CD14-positive monocyte (primary cell): ENCODE results near the gene ALOX12B. TPM values are rescaled to one million over a fixed set of nuclear protein-coding genes. Genes with fewer than 3 reads are reported as not detected.

ENCODE experiments used
- DNase-seq, 3 donors: peaks; one replicate each; pipeline ENCODE4 v3.0.0-alpha.2; 2011 to 2022
- H2AFZ ChIP-seq: 2 replicates; pipeline ENCODE4 v1.6.0; 2012; ENCODE audit warnings: mild to moderate bottlenecking, low read depth, low read length, inconsistent platforms; ENCODE audit not compliant: insufficient read depth, poor library complexity, severe bottlenecking
- H3K27ac ChIP-seq, 2 donors: 1 replicate in 1 of 2; 2 replicates in 1 of 2; pipeline ENCODE4 v1.5.1; 2012 to 2013; ENCODE audit warnings: low read length in 2 of 2, control low read depth in 1 of 2, inconsistent platforms in 1 of 2, low read depth in 1 of 2, mild to moderate bottlenecking in 1 of 2
- H3K27me3 ChIP-seq, 2 donors: one replicate each; pipeline versions ENCODE4 v1.6.0 to v1.6.1; 2011 to 2013; ENCODE audit warnings: low read length in 2 of 2; ENCODE audit not compliant: control insufficient read depth in 2 of 2, insufficient read depth in 2 of 2
- H3K36me3 ChIP-seq, 2 donors: replicated peaks in 1 of 2; 1 replicate in 1 of 2; 2 replicates in 1 of 2; pipeline versions ENCODE4 v1.5.1 to v1.6.1; 2012 to 2013; ENCODE audit warnings: low read length in 2 of 2, control low read depth in 1 of 2, inconsistent platforms in 1 of 2, mild to moderate bottlenecking in 1 of 2; ENCODE audit not compliant: insufficient read depth in 2 of 2, control insufficient read depth in 1 of 2
- H3K4me1 ChIP-seq, 2 donors: 1 replicate in 1 of 2; 2 replicates in 1 of 2; pipeline versions ENCODE4 v1.5.1 to v1.6.1; 2012 to 2013; ENCODE audit warnings: low read length in 2 of 2, control low read depth in 1 of 2, inconsistent platforms in 1 of 2, mild to moderate bottlenecking in 1 of 2, moderate library complexity in 1 of 2; ENCODE audit not compliant: insufficient read depth in 2 of 2, control insufficient read depth in 1 of 2
- H3K4me2 ChIP-seq: replicated peaks from 2 replicates; pipeline ENCODE3; 2012; ENCODE audit warnings: low read length, moderate library complexity, mild to moderate bottlenecking; ENCODE audit not compliant: poor library complexity, severe bottlenecking; ENCODE audit errors: extremely low read depth
- H3K4me3 ChIP-seq, 3 experiments: fragments of 200-600 bp in 1 of 3; sonication (generic) in 1 of 3; replicated peaks in 1 of 3; 1 replicate in 2 of 3; 2 replicates in 1 of 3; pipeline ENCODE4 v1.5.1; 2011 to 2013; ENCODE audit warnings: low read length in 3 of 3, mild to moderate bottlenecking in 3 of 3, control low read depth in 2 of 3, low read depth in 2 of 3, inconsistent platforms in 1 of 3, moderate library complexity in 1 of 3
- H3K79me2 ChIP-seq: 2 replicates; pipeline ENCODE4 v1.6.0; 2012; ENCODE audit warnings: mild to moderate bottlenecking, control low read depth, inconsistent platforms, low read length, moderate library complexity; ENCODE audit not compliant: insufficient read depth
- H3K9ac ChIP-seq: 2 replicates; pipeline ENCODE4 v1.6.0; 2017; ENCODE audit warnings: low read length, mild to moderate bottlenecking; ENCODE audit not compliant: insufficient read depth, poor library complexity, severe bottlenecking
- H3K9me3 ChIP-seq, 2 donors: replicated peaks in 1 of 2; 1 replicate in 1 of 2; 2 replicates in 1 of 2; pipeline versions ENCODE4 v1.5.1 to v1.6.1; 2012 to 2013; ENCODE audit warnings: low read length in 2 of 2, control low read depth in 1 of 2; ENCODE audit not compliant: control insufficient read depth in 1 of 2, insufficient read depth in 1 of 2
- H4K20me1 ChIP-seq: 2 replicates; pipeline ENCODE4 v1.6.0; 2012; ENCODE audit warnings: mild to moderate bottlenecking, low read length, control low read depth, moderate library complexity; ENCODE audit not compliant: insufficient read depth
- H3K27ac Mint-ChIP-seq, 7 donors: one replicate each; pipeline ENCODE4 v1.8.0; 2020; ENCODE audit warnings: mild to moderate bottlenecking in 7 of 7, mixed read lengths in 7 of 7, moderate library complexity in 6 of 7, inconsistent platforms in 2 of 7
- H3K27me3 Mint-ChIP-seq, 3 donors: one replicate each; pipeline ENCODE4 v1.8.0; 2021 to 2022; ENCODE audit warnings: low read depth in 3 of 3, mild to moderate bottlenecking in 3 of 3, mixed read lengths in 3 of 3, moderate library complexity in 3 of 3, inconsistent platforms in 1 of 3
- H3K36me3 Mint-ChIP-seq, 2 donors: one replicate each; pipeline ENCODE4 v1.8.0; 2020; ENCODE audit warnings: mixed read lengths in 2 of 2, inconsistent platforms in 1 of 2, mild to moderate bottlenecking in 1 of 2
- H3K4me1 Mint-ChIP-seq: one replicate; pipeline ENCODE4 v1.8.0; 2020; ENCODE audit warnings: mild to moderate bottlenecking, mixed read lengths
- H3K4me3 Mint-ChIP-seq, 2 donors: one replicate each; pipeline ENCODE4 v1.8.0; 2020; ENCODE audit warnings: mild to moderate bottlenecking in 2 of 2, mixed read lengths in 2 of 2, moderate library complexity in 1 of 2
- H3K9me3 Mint-ChIP-seq, 7 donors: one replicate each; pipeline ENCODE4 v1.8.0; 2020 to 2022; ENCODE audit warnings: mixed read lengths in 7 of 7, mild to moderate bottlenecking in 6 of 7, moderate library complexity in 6 of 7, inconsistent platforms in 2 of 7
- WGBS: methylation state at CpG from one replicate; pipeline ENCODE4 v1.1.5; 2013; ENCODE audit warnings: missing lambda C conversion rate; ENCODE audit not compliant: insufficient coverage; 5-methylcytosine and 5-hydroxymethylcytosine counted together
- intact Hi-C, 2 donors: fragments of 100-400 bp; cut with micrococcal nuclease; formaldehyde crosslinking; loops; one replicate each; pipeline versions ENCODE4 v1.15.0 to v1.15.1; 2023
- polyA plus RNA-seq, 3 donors: library from polyadenylated mRNA; depleted of rRNA in 1 of 3; unstranded in 2 of 3; stranded (reverse) in 1 of 3; fragments of 300-500 nt in 2 of 3; fragments of >200 nt in 1 of 3; fragmentation: Illumina TruSeq in 2 of 3; gene quantifications; 1 replicate in 2 of 3; 2 replicates in 1 of 3; pipeline ENCODE4 v1.2.3, GENCODE V29; 2012 to 2021
- TF ChIP-seq, protein P1 (sequence below): fragments of 200-600 bp; IDR thresholded peaks from one replicate; pipeline ENCODE4 v1.8.0; 2022; ENCODE audit warnings: antibody characterized with exemption, mild to moderate bottlenecking

Gene ALOX12B
- polyA plus RNA-seq, 3 donors, result not detected

DNA sequence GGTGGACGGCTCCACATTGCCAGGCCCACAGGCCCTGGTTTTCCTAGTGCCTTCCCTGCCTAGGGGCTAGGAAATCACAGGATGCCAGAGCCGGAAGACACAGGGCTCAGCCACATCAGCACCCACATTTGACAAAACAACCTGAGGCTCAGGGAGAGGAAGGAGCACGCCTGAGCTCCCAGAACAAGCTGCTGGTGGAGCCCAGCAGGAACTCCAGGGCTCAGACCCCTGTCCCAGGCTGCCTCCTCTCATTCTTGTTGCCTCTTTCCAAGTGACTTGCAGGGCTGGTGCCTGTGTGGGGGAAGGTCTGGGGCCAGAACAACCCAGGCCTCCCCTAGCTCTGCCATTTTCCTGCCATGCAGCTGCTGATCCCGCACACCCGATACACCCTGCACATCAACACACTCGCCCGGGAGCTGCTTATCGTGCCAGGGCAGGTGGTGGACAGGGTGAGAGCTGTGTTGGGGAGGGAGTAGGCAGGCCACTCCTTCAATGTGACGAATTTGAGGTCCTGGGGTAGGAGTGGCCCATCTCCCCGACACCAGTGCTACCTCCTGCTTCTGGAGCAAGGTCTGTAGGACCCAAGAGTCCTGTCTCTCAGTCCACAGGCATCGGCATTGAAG is 41.1 kb downstream of the ALOX12B start:
- Mint-ChIP-seq H3K9me3 (no peaks in the 10 kb centered on the region), H3K36me3 (peaks cover 11 to 15% of the 10 kb centered on the region in 2 donors), H3K4me1 (peaks cover 26% of the 10 kb centered on the region), H3K4me3 (no peak overlapping the region), H3K27me3 (peaks cover 0 to 4% (median 3%) of the 10 kb centered on the region in 3 donors), H3K27ac (no peak overlapping the region)
- H3K36me3 ChIP-seq, result peaks cover 0 to 2% of the 10 kb centered on the region in 2 donors
- H3K79me2 ChIP-seq, result no peaks in the 10 kb centered on the region
- TF ChIP-seq, protein P1, sequence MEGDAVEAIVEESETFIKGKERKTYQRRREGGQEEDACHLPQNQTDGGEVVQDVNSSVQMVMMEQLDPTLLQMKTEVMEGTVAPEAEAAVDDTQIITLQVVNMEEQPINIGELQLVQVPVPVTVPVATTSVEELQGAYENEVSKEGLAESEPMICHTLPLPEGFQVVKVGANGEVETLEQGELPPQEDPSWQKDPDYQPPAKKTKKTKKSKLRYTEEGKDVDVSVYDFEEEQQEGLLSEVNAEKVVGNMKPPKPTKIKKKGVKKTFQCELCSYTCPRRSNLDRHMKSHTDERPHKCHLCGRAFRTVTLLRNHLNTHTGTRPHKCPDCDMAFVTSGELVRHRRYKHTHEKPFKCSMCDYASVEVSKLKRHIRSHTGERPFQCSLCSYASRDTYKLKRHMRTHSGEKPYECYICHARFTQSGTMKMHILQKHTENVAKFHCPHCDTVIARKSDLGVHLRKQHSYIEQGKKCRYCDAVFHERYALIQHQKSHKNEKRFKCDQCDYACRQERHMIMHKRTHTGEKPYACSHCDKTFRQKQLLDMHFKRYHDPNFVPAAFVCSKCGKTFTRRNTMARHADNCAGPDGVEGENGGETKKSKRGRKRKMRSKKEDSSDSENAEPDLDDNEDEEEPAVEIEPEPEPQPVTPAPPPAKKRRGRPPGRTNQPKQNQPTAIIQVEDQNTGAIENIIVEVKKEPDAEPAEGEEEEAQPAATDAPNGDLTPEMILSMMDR, result no peak
- no peaks in the 10 kb centered on the region for H3K9me3 ChIP-seq
- peak in 1 of 3 donors; percentile 2 for DNase-seq
- no peak overlapping the region for H3K4me3 ChIP-seq
- no peak overlapping the region for H2AFZ ChIP-seq
- H3K9ac ChIP-seq, result no peak overlapping the region
- H3K27ac ChIP-seq, result no peak overlapping the region
- intact Hi-C loops, result no loop called here
- H4K20me1 ChIP-seq, result no peaks in the 10 kb centered on the region
- no peak overlapping the region for H3K4me2 ChIP-seq
- peaks cover 18 to 21% of the 10 kb centered on the region in 2 donors for H3K4me1 ChIP-seq
- over 99% methylated on average over 7 of the region's 11 CpGs for WGBS
- no peaks in the 10 kb centered on the region for H3K27me3 ChIP-seq

DNA sequence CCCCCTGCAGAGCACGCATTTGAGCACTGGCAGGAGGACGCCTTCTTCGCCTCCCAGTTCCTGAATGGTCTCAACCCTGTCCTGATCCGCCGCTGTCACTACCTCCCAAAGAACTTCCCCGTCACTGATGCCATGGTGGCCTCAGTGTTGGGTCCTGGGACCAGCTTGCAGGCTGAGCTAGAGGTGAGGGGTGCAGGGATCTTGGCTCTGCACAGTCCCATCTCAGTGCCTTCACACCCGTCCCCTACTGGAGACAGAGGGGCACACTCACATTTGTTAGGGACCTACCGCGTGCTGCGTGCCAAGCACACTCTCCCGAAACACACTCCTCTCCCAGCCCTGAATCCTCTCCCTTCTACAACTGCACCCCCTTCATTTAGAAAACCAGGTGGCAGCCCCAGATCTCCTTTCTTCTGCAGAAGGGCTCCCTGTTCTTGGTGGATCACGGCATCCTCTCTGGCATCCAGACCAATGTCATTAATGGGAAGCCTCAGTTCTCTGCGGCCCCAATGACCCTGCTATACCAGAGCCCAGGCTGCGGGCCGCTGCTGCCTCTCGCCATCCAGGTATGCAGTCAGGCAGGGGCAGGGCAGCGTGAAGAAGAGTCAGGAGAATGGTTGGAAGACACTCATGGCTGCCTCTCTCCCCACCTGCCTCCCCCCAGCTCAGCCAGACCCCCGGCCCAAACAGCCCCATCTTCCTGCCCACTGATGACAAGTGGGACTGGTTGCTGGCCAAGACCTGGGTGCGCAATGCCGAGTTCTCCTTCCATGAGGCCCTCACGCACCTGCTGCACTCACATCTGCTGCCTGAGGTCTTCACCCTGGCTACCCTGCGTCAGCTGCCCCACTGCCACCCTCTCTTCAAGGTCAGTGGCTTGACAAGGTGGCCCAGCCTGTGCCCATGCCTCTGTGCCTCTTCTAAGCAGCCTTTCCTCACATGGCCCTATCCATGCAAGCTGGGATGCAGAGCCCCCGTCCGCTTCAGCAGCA is 42.4 kb downstream of the ALOX12B start:
- H3K9me3 ChIP-seq, result no peaks in the 10 kb centered on the region
- H3K4me3 ChIP-seq, result no peak overlapping the region
- peaks cover 31 to 34% of the 10 kb centered on the region in 2 donors for H3K4me1 ChIP-seq
- H3K9ac ChIP-seq, result no peak overlapping the region
- peaks cover 0 to 4% (median 3%) of the 10 kb centered on the region in 3 donors for H3K27me3 Mint-ChIP-seq
- WGBS, result 95% methylated on average over 18 of the region's 24 CpGs
- no peaks in the 10 kb centered on the region for H4K20me1 ChIP-seq
- intact Hi-C loops, result loop anchor here in 1 of 2 donors (5.0 kb wide), 1 partner anchor 43 kb away; the partner anchor contains the start of gene GUCY2D
- no peak overlapping the region for H2AFZ ChIP-seq
- TF ChIP-seq, protein P1, result no peak
- H3K9me3 Mint-ChIP-seq, result peaks cover 0 to 2% (median 0%) of the 10 kb centered on the region in 7 donors
- H3K4me1 Mint-ChIP-seq, result peaks cover 39% of the 10 kb centered on the region
- H3K36me3 Mint-ChIP-seq, result peaks cover 11 to 15% of the 10 kb centered on the region in 2 donors
- H3K27ac ChIP-seq, result no peak overlapping the region
- no peak overlapping the region for H3K27ac Mint-ChIP-seq
- no peak overlapping the region for H3K4me2 ChIP-seq
- DNase-seq, result peak in 1 of 3 donors; percentile 2
- H3K36me3 ChIP-seq, result peaks cover 0 to 2% of the 10 kb centered on the region in 2 donors
- no peaks in the 10 kb centered on the region for H3K27me3 ChIP-seq
- peaks cover under 1% of the 10 kb centered on the region for H3K79me2 ChIP-seq
- no peak overlapping the region for H3K4me3 Mint-ChIP-seq
